GM19240 (cell line): ENCODE data around the gene KCNMA1.
"Not testable (repeated sequence)": the region's sequence is repeated elsewhere in the genome, so short reads cannot be mapped to it uniquely, and the experiment has no call there.

ENCODE experiments used
- DNase-seq: peaks from one replicate; pipeline ENCODE4 v3.0.0; 2011; ENCODE audit warnings: low spot score; ENCODE audit not compliant: insufficient read length

The KCNMA1 gene

GRCh38 chr10:77664008-77664407 is 26.4 kb upstream of the KCNMA1 start:
- DNase-seq = no peak

GRCh38 chr10:77661674-77662073 is 24.1 kb upstream of the KCNMA1 start:
- no peak for DNase-seq

- no peak for DNase-seq
Measured at GRCh38 chr10:77661100-77661499, 23.5 kb upstream of the KCNMA1 start.

- not testable (repeated sequence) for DNase-seq
Measured at GRCh38 chr10:77659046-77659670, 21.6 kb upstream of the KCNMA1 start.

GRCh38 chr10:77653210-77653609 is 15.6 kb upstream of the KCNMA1 start:
- no peak for DNase-seq

GRCh38 chr10:77649333-77650331 is 12.0 kb upstream of the KCNMA1 start:
- no peak for DNase-seq

- DNase-seq = no peak
Measured at GRCh38 chr10:77648472-77648871, 10.9 kb upstream of the KCNMA1 start.

- DNase-seq = no peak
Measured at GRCh38 chr10:77647543-77648293, 10.1 kb upstream of the KCNMA1 start.

- DNase-seq = no peak
Measured at GRCh38 chr10:77644557-77645243, 7.1 kb upstream of the KCNMA1 start.

- DNase-seq = no peak
Measured at GRCh38 chr10:77643795-77644468, 6.3 kb upstream of the KCNMA1 start.

GRCh38 chr10:77641788-77642397 is 4.3 kb upstream of the KCNMA1 start:
- no peak for DNase-seq

- DNase-seq = no peak
Measured at GRCh38 chr10:77641344-77641743, 3.7 kb upstream of the KCNMA1 start.

- no peak for DNase-seq
Measured at GRCh38 chr10:77640167-77640566, 2.6 kb upstream of the KCNMA1 start.

GRCh38 chr10:77639756-77640155 is 2.1 kb upstream of the KCNMA1 start:
- DNase-seq = no peak

- no peak for DNase-seq
Measured at GRCh38 chr10:77638321-77639101, 903 bp upstream of the KCNMA1 start.

GRCh38 chr10:77636967-77637531 is 559 bp downstream of the KCNMA1 start:
- no peak for DNase-seq

- DNase-seq = no peak
Measured at GRCh38 chr10:77636282-77636966, 1.2 kb downstream of the KCNMA1 start.

GRCh38 chr10:77635402-77636227 is 2.0 kb downstream of the KCNMA1 start:
- no peak for DNase-seq
